T-helper 17 cell (primary cell): ENCODE measurements around the gene CCDC77. TPM values are rescaled to one million over a fixed set of nuclear protein-coding genes. Genes with fewer than 3 reads are reported as not detected.
"Not testable (repeated sequence)": the region's sequence is repeated elsewhere in the genome, so short reads cannot be mapped to it uniquely, and the experiment has no call there.

Experiments
- ATAC-seq: fragments of 150-1000 bp; cut with Tn5 transposase; 2 replicates; pipeline ENCODE4 v1.10.0; 2021; ENCODE audit warnings: mild to moderate bottlenecking, moderate library complexity
- DNase-seq, 3 donors: peaks; one replicate each; pipeline versions ENCODE4 v3.0.0 to v3.0.0-alpha.2; 2020 to 2021
- H3K9me3 ChIP-seq: one replicate; pipeline ENCODE4 v1.7.0; 2013; ENCODE audit warnings: low read length, mild to moderate bottlenecking; ENCODE audit not compliant: control insufficient read depth, poor library complexity, severe bottlenecking
- H3K27ac Mint-ChIP-seq: one replicate; pipeline ENCODE4 v1.8.0; 2022; ENCODE audit warnings: mild to moderate bottlenecking, moderate library complexity, mixed read lengths
- H3K27me3 Mint-ChIP-seq: one replicate; pipeline ENCODE4 v1.8.0; 2022; ENCODE audit warnings: mixed read lengths
- H3K36me3 Mint-ChIP-seq: one replicate; pipeline ENCODE4 v1.8.0; 2022; ENCODE audit warnings: low read depth, mixed read lengths
- H3K4me1 Mint-ChIP-seq: one replicate; pipeline ENCODE4 v1.8.0; 2022; ENCODE audit warnings: mild to moderate bottlenecking, mixed read lengths
- H3K4me3 Mint-ChIP-seq: one replicate; pipeline ENCODE4 v1.8.0; 2022; ENCODE audit warnings: mild to moderate bottlenecking, moderate library complexity, mixed read lengths
- total RNA-seq, 4 donors: library from RNA in 2 of 4; stranded (reverse) in 2 of 4; gene quantifications; one replicate each; pipeline ENCODE4 v1.2.3 and lab custom pipeline; 2022 to 2026

Gene CCDC77
- total RNA-seq, 2 donors from 2014 or later: 5.6 to 8.4 TPM

DNA sequence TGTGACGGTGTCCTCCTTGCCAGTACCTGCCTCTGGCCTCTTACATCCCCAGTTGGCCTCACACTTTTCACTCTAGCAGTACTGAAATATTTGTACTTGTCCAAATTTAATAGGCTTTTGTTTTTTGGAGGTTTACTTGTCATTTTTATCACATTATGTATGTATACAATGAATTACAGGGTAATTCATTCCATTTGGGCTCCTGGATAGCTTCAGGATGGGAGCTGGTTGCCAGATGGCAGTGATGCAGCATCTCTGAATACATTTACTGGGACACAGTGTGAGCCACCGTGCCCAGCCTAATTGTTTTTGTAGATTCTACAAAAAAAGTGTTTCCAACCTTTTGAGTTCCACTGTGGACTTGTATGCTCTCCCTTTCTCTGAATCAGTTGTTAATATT lies 13.4 kb downstream of the CCDC77 start:
- Mint-ChIP-seq H3K27me3 (no peaks in the 10 kb centered on the region), H3K36me3 (peaks cover 21% of the 10 kb centered on the region), H3K27ac (no peak overlapping the region), H3K4me3 (no peak overlapping the region), H3K4me1 (peaks cover 6% of the 10 kb centered on the region)
- H3K9me3 ChIP-seq: no peaks in the 10 kb centered on the region
- DNase-seq (no peak), ATAC-seq (no peak)

GRCh38 chr12:418432-418831 lies 17.0 kb downstream of the CCDC77 start:
- Mint-ChIP-seq H3K4me3 (no peak overlapping the region), H3K36me3 (peaks cover 19% of the 10 kb centered on the region), H3K27ac (no peak overlapping the region), H3K4me1 (peaks cover 2% of the 10 kb centered on the region), H3K27me3 (no peaks in the 10 kb centered on the region)
- ATAC-seq (no peak), DNase-seq (no peak)
- H3K9me3 ChIP-seq: no peaks in the 10 kb centered on the region

DNA sequence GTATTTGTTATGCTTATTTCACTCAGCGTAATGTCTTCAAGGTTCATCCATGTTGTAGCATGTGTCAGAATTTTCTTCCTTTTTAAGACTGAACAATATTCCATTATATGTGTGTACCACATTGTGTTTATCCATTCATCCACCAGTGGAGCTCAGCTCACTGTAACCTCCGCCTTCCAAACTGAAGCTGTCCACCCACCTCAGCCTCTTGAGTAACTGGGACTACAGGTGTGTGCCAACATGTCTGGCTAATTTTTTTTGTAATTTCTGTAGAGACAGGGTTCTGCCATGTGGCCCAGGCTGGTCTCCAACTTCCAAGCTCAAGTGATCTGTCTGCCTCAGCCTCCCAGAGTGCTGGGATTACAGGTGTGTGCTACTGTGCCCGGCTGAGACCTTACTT lies 21.1 kb downstream of the CCDC77 start:
- H3K4me3 Mint-ChIP-seq: no peak overlapping the region
- no peaks in the 10 kb centered on the region for H3K27me3 Mint-ChIP-seq
- peaks cover 8% of the 10 kb centered on the region for H3K36me3 Mint-ChIP-seq
- H3K27ac Mint-ChIP-seq: no peak overlapping the region
- H3K9me3 ChIP-seq: no peaks in the 10 kb centered on the region
- no peaks in the 10 kb centered on the region for H3K4me1 Mint-ChIP-seq
- no peak for ATAC-seq
- DNase-seq: no peak

- peaks cover 11% of the 10 kb centered on the region for H3K36me3 Mint-ChIP-seq
- not testable (repeated sequence) for H3K4me1 Mint-ChIP-seq, ATAC-seq, DNase-seq, H3K27ac Mint-ChIP-seq, H3K4me3 Mint-ChIP-seq, H3K27me3 Mint-ChIP-seq, H3K9me3 ChIP-seq
These were observed 34.3 kb downstream of the CCDC77 start for GRCh38 chr12:435737-436136.

DNA sequence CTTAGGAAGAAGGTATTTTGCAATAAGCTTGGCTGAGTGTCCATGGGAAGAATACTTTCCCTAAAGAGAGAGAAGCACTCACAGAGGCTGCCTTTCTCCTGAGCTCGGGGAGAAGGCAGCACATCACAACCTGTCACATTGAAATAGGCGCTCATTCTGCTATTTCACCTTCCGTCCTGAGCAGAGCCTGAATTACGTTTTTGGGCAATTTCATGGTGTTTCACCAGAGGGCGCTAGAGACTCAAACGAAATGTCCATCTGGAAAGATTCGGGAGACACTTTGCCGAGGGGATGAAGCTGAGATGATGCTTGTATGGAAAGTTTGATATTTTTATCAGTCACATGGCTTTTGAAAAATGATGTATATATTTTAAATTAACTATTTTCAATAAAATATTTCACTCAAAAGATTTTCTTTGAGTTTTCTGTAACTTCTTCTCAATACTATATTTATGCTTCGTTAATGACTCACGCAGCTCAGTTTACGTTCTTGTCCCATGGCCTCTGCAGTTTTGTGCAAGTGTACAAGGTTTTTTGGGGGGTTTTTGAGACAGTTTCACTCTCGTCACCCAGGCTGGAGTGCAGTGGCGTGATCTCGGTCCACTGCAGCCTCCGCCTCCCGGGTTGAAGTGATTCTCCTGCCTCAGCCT lies 40.9 kb downstream of the CCDC77 start:
- peak in 2 of 3 donors; percentile 19 to 31 for DNase-seq
- H3K27ac Mint-ChIP-seq: no peak overlapping the region

DNA sequence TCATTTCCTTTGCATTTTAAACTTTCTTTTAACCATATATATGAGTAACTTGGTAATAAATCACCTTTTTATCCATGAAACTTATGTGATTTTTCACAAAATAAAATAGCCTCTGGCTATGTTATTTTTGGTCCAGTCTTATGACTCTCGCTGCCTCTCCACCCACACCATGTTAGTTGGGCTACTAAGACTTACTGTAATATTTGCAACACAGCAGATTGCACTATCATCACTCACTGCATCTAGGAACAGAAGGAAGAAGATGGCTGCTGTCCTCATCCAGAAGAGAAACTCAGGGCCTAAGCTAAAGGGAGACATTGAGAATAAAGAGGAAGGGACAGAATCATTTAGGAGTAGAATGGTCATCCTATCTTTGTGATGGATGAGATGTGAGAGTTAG lies 45.7 kb downstream of the CCDC77 start:
- ATAC-seq (no peak), DNase-seq (no peak)
- no peaks in the 10 kb centered on the region for H3K9me3 ChIP-seq
- H3K4me3 Mint-ChIP-seq: no peak overlapping the region
- no peaks in the 10 kb centered on the region for H3K36me3 Mint-ChIP-seq
- peaks cover 2% of the 10 kb centered on the region for H3K4me1 Mint-ChIP-seq
- no peaks in the 10 kb centered on the region for H3K27me3 Mint-ChIP-seq
- H3K27ac Mint-ChIP-seq: no peak overlapping the region

More for the DNA sequence above, 40.9 kb downstream of the CCDC77 start:
- H3K9me3 ChIP-seq: no peaks in the 10 kb centered on the region
- H3K4me1 Mint-ChIP-seq: peaks cover 4% of the 10 kb centered on the region
- H3K27me3 Mint-ChIP-seq: no peaks in the 10 kb centered on the region
- ATAC-seq: no peak
- no peak overlapping the region for H3K4me3 Mint-ChIP-seq
- H3K36me3 Mint-ChIP-seq: peaks cover 2% of the 10 kb centered on the region

GRCh38 chr12:449203-449602 lies 47.8 kb downstream of the CCDC77 start:
- Mint-ChIP-seq H3K4me3 (no peak overlapping the region), H3K36me3 (no peaks in the 10 kb centered on the region), H3K27ac (no peak overlapping the region), H3K4me1 (peaks cover 4% of the 10 kb centered on the region), H3K27me3 (no peaks in the 10 kb centered on the region)
- ATAC-seq: no peak
- no peak for DNase-seq
- H3K9me3 ChIP-seq: no peaks in the 10 kb centered on the region

DNA sequence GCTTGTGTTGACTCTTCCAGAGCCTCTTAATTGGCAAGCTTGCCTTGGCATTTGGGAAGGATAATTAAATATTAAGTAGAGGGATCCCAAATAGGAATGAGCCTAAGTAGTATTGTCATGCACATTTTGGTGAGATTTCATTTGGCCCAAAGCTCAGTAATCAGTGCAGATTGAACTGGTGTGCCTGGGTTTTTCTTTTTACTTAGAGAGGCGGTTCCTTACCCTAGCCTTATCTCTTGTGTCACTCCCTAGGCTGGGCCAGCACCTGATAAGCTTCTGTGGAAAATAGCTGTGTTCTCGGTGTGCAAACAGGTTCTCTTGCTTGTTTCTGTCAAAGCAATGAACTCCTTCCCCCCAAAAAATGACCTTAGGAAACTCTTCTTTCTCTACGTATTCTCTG lies 49.0 kb downstream of the CCDC77 start:
- H3K36me3 Mint-ChIP-seq: no peaks in the 10 kb centered on the region
- no peaks in the 10 kb centered on the region for H3K27me3 Mint-ChIP-seq
- ATAC-seq: no peak
- DNase-seq: no peak
- H3K4me1 Mint-ChIP-seq: peaks cover 8% of the 10 kb centered on the region
- no peaks in the 10 kb centered on the region for H3K9me3 ChIP-seq
- H3K4me3 Mint-ChIP-seq: no peak overlapping the region
- no peak overlapping the region for H3K27ac Mint-ChIP-seq

DNA sequence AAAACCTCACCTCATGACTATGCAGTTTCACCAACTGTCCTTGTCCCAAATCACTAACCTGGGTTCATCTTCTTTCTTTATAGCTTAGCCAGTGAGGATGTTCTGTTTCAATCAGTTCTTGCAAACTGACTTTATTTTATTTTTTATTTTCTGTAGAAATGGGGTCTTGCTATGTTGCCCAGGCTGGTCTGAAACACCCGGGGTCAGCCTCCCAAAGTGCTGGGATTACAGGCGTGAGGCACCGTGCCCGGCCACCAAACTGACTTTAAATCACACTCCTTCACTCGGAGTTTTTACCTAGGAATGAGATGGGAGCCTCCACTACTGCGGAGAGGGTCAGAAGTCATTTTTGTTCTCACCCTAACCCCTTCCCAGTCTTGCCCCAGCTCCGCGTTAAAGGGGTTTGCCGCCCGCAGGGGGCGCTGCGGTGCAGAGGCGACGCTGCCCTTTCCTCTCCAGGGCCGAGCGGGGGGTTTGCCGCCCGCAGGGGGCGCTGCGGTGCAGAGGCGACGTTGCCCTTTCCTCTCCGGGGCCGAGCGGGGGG lies 51.3 kb downstream of the CCDC77 start:
- DNase-seq: peak; percentile 19 to 50 (median 39)
- Mint-ChIP-seq H3K27ac (no peak overlapping the region), H3K27me3 (peaks cover under 1% of the 10 kb centered on the region), H3K4me1 (peaks cover 8% of the 10 kb centered on the region), H3K36me3 (no peaks in the 10 kb centered on the region), H3K4me3 (peak overlapping the region; percentile 55)
- no peak for ATAC-seq
- no peaks in the 10 kb centered on the region for H3K9me3 ChIP-seq

DNA sequence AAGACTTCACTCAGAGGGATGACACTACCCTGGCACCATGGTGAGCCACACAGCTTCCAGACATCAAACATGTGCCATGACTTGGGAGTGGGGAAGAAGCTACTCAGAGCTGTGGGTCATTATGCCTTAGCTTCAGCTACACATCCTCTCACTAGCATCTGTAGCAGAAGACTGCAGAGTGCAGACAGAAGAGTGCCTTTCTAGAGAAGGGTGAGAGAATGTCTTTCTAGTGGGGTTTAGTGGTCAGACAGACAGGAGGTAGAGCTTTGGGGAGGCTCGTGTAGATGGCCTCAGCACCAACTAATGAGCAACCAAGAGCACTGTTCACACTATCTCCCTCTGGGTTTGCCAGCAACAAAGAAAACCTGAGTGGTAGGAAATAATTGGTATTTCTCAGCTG lies 53.4 kb downstream of the CCDC77 start:
- no peaks in the 10 kb centered on the region for H3K36me3 Mint-ChIP-seq
- no peaks in the 10 kb centered on the region for H3K9me3 ChIP-seq
- H3K4me3 Mint-ChIP-seq: no peak overlapping the region
- H3K4me1 Mint-ChIP-seq: peaks cover 12% of the 10 kb centered on the region
- ATAC-seq: peak; percentile 32
- DNase-seq: no peak
- peak overlapping the region; percentile 78 for H3K27ac Mint-ChIP-seq
- H3K27me3 Mint-ChIP-seq: peaks cover 7% of the 10 kb centered on the region

DNA sequence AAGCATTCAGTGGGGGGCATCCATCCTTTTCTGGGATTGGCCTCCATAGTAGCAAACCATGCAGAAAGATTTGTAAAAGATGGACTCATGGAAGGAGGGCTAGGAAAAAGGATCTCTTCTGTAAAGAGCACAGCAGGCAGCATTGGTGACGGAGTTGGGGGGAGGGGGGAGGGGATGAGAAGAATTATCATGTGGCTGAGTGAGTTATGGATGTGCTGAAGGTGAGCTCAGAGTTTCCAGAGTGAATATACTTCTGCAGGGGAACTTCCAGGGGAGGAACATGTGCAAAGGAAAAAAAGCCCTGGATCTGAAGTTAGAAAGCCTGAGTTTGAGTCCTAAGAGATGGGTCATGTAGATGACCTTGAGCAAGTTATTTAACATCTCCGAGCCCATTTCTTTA lies 54.4 kb downstream of the CCDC77 start:
- no peak for ATAC-seq
- no peak overlapping the region for H3K4me3 Mint-ChIP-seq
- H3K9me3 ChIP-seq: no peaks in the 10 kb centered on the region
- peaks cover 7% of the 10 kb centered on the region for H3K27me3 Mint-ChIP-seq
- DNase-seq: no peak
- no peaks in the 10 kb centered on the region for H3K36me3 Mint-ChIP-seq
- H3K4me1 Mint-ChIP-seq: peaks cover 13% of the 10 kb centered on the region
- no peak overlapping the region for H3K27ac Mint-ChIP-seq

GRCh38 chr12:457676-458075 lies 56.2 kb downstream of the CCDC77 start:
- DNase-seq: no peak
- Mint-ChIP-seq H3K4me1 (peaks cover 20% of the 10 kb centered on the region), H3K4me3 (no peak overlapping the region), H3K36me3 (no peaks in the 10 kb centered on the region), H3K27ac (no peak overlapping the region), H3K27me3 (peaks cover 7% of the 10 kb centered on the region)
- no peaks in the 10 kb centered on the region for H3K9me3 ChIP-seq
- no peak for ATAC-seq

DNA sequence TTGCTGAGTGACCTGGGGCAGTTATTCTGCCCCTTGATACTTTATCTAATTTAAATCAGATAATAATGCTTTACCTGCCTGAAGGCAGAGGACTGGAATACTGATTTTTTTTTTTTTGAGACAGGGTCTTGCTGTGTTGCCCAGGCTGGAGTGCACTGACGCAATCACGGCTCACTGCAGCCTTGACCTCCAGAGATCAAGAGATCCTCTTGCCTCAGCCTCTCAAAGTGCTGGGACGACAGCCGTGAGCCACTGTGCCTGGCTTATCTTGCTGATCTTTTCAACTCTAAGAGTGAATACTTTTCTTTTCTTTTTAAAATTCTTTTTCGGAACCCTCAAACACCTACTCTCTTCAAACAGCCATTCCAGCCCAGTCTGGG lies 57.6 kb downstream of the CCDC77 start:
- Mint-ChIP-seq H3K4me1 (peaks cover 21% of the 10 kb centered on the region), H3K27ac (no peak overlapping the region), H3K27me3 (peaks cover 7% of the 10 kb centered on the region), H3K4me3 (peak overlapping the region; percentile 82), H3K36me3 (no peaks in the 10 kb centered on the region)
- DNase-seq: no peak
- no peak for ATAC-seq
- no peaks in the 10 kb centered on the region for H3K9me3 ChIP-seq
